Activated CD4-positive, alpha-beta T cell treated with anti-CD3 and anti-CD28 coated beads, Interleukin-2, amount 50 U/mL, for 24 hours (primary cell): Measurements from ENCODE around the gene PSAT1.

ENCODE experiments used
- DNase-seq, 2 donors: peaks; one replicate each; pipeline ENCODE4 v3.0.0-alpha.2; 2020; ENCODE audit warnings: low read depth in 1 of 2, low spot score in 1 of 2

Gene PSAT1

GRCh38 chr9:78316166-78316892 lies 19.4 kb downstream of the PSAT1 start:
- DNase-seq, result no peak

GRCh38 chr9:78319197-78320029 lies 22.5 kb downstream of the PSAT1 start:
- no peak for DNase-seq

- no peak for DNase-seq
Observed at GRCh38 chr9:78320030-78320693, 23.2 kb downstream of the PSAT1 start.

GRCh38 chr9:78320875-78321496 lies 24.1 kb downstream of the PSAT1 start:
- DNase-seq, result no peak

GRCh38 chr9:78321505-78321904 lies 24.6 kb downstream of the PSAT1 start:
- DNase-seq, result no peak

- no peak for DNase-seq
Observed at GRCh38 chr9:78324068-78324650, 27.2 kb downstream of the PSAT1 start.

- DNase-seq, result no peak
Observed at GRCh38 chr9:78324682-78325081, 27.8 kb downstream of the PSAT1 start.

GRCh38 chr9:78325343-78325742 lies 28.4 kb downstream of the PSAT1 start:
- no peak for DNase-seq

GRCh38 chr9:78325846-78326360 lies 29.0 kb downstream of the PSAT1 start:
- no peak for DNase-seq

- no peak for DNase-seq
Observed at GRCh38 chr9:78326564-78326963, 29.6 kb downstream of the PSAT1 start.

GRCh38 chr9:78332381-78332780 lies 35.5 kb downstream of the PSAT1 start:
- no peak for DNase-seq

GRCh38 chr9:78348848-78349247 lies 51.9 kb downstream of the PSAT1 start:
- DNase-seq, result no peak

GRCh38 chr9:78351816-78352215 lies 54.9 kb downstream of the PSAT1 start:
- no peak for DNase-seq

- DNase-seq, result no peak
Observed at GRCh38 chr9:78354324-78354973, 57.5 kb downstream of the PSAT1 start.

GRCh38 chr9:78354989-78355388 lies 58.1 kb downstream of the PSAT1 start:
- no peak for DNase-seq

- no peak for DNase-seq
Observed at GRCh38 chr9:78356634-78357033, 59.7 kb downstream of the PSAT1 start.

- no peak for DNase-seq
Observed at GRCh38 chr9:78357165-78357873, 60.4 kb downstream of the PSAT1 start.

- no peak for DNase-seq
Observed at GRCh38 chr9:78358329-78359051, 61.6 kb downstream of the PSAT1 start.

GRCh38 chr9:78363221-78363620 lies 66.3 kb downstream of the PSAT1 start:
- DNase-seq, result no peak
